HL-60 (cell line): ENCODE results near the gene ANP32A.

Experiments used
- POLR2AphosphoS5 ChIP-seq: IDR thresholded peaks from 2 replicates; pipeline ENCODE4 v1.6.1; 2012; ENCODE audit warnings: low read depth
- SPI1 ChIP-seq: IDR thresholded peaks from 2 replicates; pipeline ENCODE4 v1.6.1; 2012; ENCODE audit warnings: low read depth, mild to moderate bottlenecking, borderline replicate concordance
- TF ChIP-seq, protein P1 (sequence below): IDR thresholded peaks from one replicate; pipeline ENCODE4 v1.5.1; 2011; ENCODE audit warnings: low read length, control low read depth, inconsistent platforms; ENCODE audit not compliant: insufficient read depth
- TF ChIP-seq, protein P2 (sequence below): IDR thresholded peaks from 2 replicates; pipeline ENCODE4 v1.6.1; 2012; ENCODE audit warnings: low read depth; ENCODE audit not compliant: insufficient replicate concordance

DNA sequence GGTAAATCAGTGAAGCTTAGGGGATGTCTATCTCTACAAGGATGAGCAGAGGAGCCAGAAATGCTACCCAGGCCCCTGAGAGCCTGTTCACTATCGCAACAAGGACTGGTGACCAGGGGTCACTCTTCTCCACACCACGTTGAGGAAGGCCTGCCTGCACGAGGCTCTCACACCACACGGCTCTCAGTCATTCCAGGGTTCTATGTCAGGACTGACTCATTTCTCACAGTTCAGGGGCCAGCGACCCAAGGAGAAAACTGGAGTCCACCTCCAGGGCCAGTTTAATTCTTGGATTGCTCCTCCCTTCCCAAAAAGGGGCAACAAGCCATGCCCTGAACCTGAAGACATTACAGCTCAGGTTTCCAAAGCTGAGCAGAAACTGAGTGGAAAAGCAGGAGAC lies 33.9 kb downstream of the ANP32A start:
- TF ChIP-seq SPI1 (no peak), POLR2AphosphoS5 (no peak)
- TF ChIP-seq, protein P1, sequence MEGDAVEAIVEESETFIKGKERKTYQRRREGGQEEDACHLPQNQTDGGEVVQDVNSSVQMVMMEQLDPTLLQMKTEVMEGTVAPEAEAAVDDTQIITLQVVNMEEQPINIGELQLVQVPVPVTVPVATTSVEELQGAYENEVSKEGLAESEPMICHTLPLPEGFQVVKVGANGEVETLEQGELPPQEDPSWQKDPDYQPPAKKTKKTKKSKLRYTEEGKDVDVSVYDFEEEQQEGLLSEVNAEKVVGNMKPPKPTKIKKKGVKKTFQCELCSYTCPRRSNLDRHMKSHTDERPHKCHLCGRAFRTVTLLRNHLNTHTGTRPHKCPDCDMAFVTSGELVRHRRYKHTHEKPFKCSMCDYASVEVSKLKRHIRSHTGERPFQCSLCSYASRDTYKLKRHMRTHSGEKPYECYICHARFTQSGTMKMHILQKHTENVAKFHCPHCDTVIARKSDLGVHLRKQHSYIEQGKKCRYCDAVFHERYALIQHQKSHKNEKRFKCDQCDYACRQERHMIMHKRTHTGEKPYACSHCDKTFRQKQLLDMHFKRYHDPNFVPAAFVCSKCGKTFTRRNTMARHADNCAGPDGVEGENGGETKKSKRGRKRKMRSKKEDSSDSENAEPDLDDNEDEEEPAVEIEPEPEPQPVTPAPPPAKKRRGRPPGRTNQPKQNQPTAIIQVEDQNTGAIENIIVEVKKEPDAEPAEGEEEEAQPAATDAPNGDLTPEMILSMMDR, result no peak
- TF ChIP-seq, protein P2, sequence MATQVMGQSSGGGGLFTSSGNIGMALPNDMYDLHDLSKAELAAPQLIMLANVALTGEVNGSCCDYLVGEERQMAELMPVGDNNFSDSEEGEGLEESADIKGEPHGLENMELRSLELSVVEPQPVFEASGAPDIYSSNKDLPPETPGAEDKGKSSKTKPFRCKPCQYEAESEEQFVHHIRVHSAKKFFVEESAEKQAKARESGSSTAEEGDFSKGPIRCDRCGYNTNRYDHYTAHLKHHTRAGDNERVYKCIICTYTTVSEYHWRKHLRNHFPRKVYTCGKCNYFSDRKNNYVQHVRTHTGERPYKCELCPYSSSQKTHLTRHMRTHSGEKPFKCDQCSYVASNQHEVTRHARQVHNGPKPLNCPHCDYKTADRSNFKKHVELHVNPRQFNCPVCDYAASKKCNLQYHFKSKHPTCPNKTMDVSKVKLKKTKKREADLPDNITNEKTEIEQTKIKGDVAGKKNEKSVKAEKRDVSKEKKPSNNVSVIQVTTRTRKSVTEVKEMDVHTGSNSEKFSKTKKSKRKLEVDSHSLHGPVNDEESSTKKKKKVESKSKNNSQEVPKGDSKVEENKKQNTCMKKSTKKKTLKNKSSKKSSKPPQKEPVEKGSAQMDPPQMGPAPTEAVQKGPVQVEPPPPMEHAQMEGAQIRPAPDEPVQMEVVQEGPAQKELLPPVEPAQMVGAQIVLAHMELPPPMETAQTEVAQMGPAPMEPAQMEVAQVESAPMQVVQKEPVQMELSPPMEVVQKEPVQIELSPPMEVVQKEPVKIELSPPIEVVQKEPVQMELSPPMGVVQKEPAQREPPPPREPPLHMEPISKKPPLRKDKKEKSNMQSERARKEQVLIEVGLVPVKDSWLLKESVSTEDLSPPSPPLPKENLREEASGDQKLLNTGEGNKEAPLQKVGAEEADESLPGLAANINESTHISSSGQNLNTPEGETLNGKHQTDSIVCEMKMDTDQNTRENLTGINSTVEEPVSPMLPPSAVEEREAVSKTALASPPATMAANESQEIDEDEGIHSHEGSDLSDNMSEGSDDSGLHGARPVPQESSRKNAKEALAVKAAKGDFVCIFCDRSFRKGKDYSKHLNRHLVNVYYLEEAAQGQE, result no peak
